Lung (tissue), 12 donors: Measurements from ENCODE around the gene TPM2. TPM values are rescaled to one million over a fixed set of nuclear protein-coding genes. Genes with fewer than 3 reads are reported as not detected.

ENCODE experiments used
- ATAC-seq: fragments of 200-7000 bp; cut with Tn5 transposase; one replicate; pipeline ENCODE4 v1.9.1; 2020; ENCODE audit warnings: moderate number of reproducible peaks; ENCODE audit not compliant: insufficient read depth, low FRiP score
- DNase-seq, 3 donors: peaks; one replicate each; pipeline ENCODE4 v3.0.0-alpha.2; 2013 to 2017
- H3K27ac ChIP-seq, 2 donors: one replicate each; pipeline ENCODE4 v1.5.1; 2013; ENCODE audit warnings: mild to moderate bottlenecking in 2 of 2, moderate library complexity in 2 of 2, control low read depth in 1 of 2, inconsistent platforms in 1 of 2, low read depth in 1 of 2, low read length in 1 of 2
- H3K27me3 ChIP-seq, 3 donors: one replicate each; pipeline ENCODE4 v1.5.1; 2013; ENCODE audit warnings: low read length in 2 of 3; ENCODE audit not compliant: control insufficient read depth in 3 of 3, insufficient read depth in 3 of 3
- H3K36me3 ChIP-seq, 4 donors: one replicate each; pipeline ENCODE4 v1.5.1; 2013; ENCODE audit warnings: low read length in 4 of 4, mild to moderate bottlenecking in 1 of 4, moderate library complexity in 1 of 4; ENCODE audit not compliant: control insufficient read depth in 4 of 4, insufficient read depth in 4 of 4
- H3K4me1 ChIP-seq, 5 donors: one replicate each; pipeline ENCODE4 v1.5.1; 2013; ENCODE audit warnings: low read length in 5 of 5, mild to moderate bottlenecking in 2 of 5, moderate library complexity in 1 of 5; ENCODE audit not compliant: control insufficient read depth in 5 of 5, insufficient read depth in 5 of 5
- H3K4me3 ChIP-seq: one replicate; pipeline ENCODE4 v1.5.1; 2013; ENCODE audit warnings: mild to moderate bottlenecking, control low read depth, moderate library complexity
- H3K9ac ChIP-seq, 2 donors: one replicate each; pipeline ENCODE4 v1.5.1; 2013; ENCODE audit warnings: low read length in 2 of 2, control low read depth in 1 of 2; ENCODE audit not compliant: insufficient read depth in 1 of 2
- H3K9me3 ChIP-seq, 4 donors: one replicate each; pipeline ENCODE4 v1.5.1; 2013; ENCODE audit warnings: low read length in 3 of 4, mild to moderate bottlenecking in 1 of 4, moderate library complexity in 1 of 4; ENCODE audit not compliant: control insufficient read depth in 4 of 4, insufficient read depth in 3 of 4
- WGBS, 2 donors: extraction: QIAGEN DNeasy Blood & Tissue Kit; methylation state at CpG; one replicate each; pipeline ENCODE4 v1.1.7; 2013; 5-methylcytosine and 5-hydroxymethylcytosine counted together
- polyA plus RNA-seq, 2 donors: library from polyadenylated mRNA; stranded (reverse); fragments of 200-250 nt; gene quantifications; one replicate each; pipeline ENCODE4 v1.2.1, GENCODE V29; 2013
- total RNA-seq, 2 donors: library from RNA; depleted of rRNA in 1 of 2; stranded (reverse); fragments of >200 nt in 1 of 2; gene quantifications; one replicate each; pipeline ENCODE4 v1.2.1, GENCODE V29; 2014 to 2021
- TF ChIP-seq, protein P1 (sequence below): IDR thresholded peaks from 2 replicates; pipeline ENCODE4 v1.5.1; 2012; ENCODE audit warnings: mild to moderate bottlenecking; ENCODE audit errors: control extremely low read depth, extremely low read depth
- donor health status: control.
- donor health status: control.
- donor health status: Bipolar disorder and iron deficiency.
- donor health status: healthy.
- donor health status: DM: yes; HTN: yes; CAD: no.

The TPM2 gene
- total and polyA plus RNA-seq, 4 donors, result 96.0 to 494 (median 209) TPM

DNA sequence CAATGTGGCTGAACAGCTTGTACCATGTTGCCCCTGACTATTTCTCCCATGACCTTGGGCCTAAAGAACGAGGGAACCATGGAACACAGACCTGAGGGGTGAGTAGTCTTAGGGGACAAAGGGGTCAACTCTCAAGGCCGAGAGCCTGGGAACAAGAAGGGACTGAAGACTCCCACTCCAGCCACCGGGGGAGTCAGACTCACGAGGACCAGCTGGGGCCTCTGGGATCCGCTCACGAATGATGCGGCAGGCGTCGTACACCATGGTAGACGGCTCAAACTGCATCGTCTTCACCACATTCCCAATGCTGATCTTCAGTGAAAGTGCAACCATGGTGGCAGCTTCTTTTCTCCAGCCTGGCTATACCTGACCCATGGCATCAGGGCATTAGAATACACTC is 35.6 kb upstream of the TPM2 start:
- ATAC-seq (no peak), DNase-seq (no peak)
- no peak overlapping the region for H3K27ac ChIP-seq
- no peak overlapping the region for H3K4me3 ChIP-seq
- WGBS, 2 donors, result 96 to 97% methylated on average over 11 of the region's 11 CpGs
- TF ChIP-seq, protein P1, sequence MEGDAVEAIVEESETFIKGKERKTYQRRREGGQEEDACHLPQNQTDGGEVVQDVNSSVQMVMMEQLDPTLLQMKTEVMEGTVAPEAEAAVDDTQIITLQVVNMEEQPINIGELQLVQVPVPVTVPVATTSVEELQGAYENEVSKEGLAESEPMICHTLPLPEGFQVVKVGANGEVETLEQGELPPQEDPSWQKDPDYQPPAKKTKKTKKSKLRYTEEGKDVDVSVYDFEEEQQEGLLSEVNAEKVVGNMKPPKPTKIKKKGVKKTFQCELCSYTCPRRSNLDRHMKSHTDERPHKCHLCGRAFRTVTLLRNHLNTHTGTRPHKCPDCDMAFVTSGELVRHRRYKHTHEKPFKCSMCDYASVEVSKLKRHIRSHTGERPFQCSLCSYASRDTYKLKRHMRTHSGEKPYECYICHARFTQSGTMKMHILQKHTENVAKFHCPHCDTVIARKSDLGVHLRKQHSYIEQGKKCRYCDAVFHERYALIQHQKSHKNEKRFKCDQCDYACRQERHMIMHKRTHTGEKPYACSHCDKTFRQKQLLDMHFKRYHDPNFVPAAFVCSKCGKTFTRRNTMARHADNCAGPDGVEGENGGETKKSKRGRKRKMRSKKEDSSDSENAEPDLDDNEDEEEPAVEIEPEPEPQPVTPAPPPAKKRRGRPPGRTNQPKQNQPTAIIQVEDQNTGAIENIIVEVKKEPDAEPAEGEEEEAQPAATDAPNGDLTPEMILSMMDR, result no peak
- H3K9ac ChIP-seq, result no peak overlapping the region
- H3K36me3 ChIP-seq, result peaks cover 39 to 57% (median 50%) of the 10 kb centered on the region in 4 donors
- H3K9me3 ChIP-seq, result no peaks in the 10 kb centered on the region
- H3K27me3 ChIP-seq, result no peaks in the 10 kb centered on the region
- H3K4me1 ChIP-seq, result peaks cover 6 to 41% (median 25%) of the 10 kb centered on the region in 5 donors

DNA sequence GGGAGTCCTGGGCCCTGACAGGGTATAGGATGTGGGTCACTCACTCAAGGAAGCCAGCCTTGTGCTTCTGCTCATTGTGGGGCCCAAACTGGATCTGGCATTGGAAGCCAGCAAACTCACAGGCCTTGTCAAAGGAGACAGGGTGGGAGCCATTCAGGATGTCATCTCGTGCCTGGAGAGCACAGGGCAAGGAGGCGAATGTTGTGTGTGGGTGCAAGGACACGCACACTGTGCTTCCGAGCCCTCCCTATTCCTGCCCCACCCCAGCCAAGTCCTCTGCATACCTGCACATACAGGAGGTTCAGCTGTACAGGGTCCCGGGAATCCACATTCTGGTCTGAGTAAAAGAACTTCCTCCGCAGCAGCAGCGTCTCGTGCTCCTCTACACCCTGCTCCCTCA is 34.2 kb upstream of the TPM2 start:
- TF ChIP-seq, protein P1, result no peak
- 96% methylated on average over 8 of the region's 8 CpGs for WGBS, 2 donors
- no peak for DNase-seq
- Histone ChIP-seq H3K27me3 (no peaks in the 10 kb centered on the region), H3K36me3 (peaks cover 52 to 71% (median 60%) of the 10 kb centered on the region in 4 donors), H3K9ac (no peak overlapping the region), H3K27ac (no peak overlapping the region), H3K9me3 (no peaks in the 10 kb centered on the region), H3K4me1 (peaks cover 0 to 26% (median 17%) of the 10 kb centered on the region in 5 donors), H3K4me3 (no peak overlapping the region)
- ATAC-seq, result no peak

DNA sequence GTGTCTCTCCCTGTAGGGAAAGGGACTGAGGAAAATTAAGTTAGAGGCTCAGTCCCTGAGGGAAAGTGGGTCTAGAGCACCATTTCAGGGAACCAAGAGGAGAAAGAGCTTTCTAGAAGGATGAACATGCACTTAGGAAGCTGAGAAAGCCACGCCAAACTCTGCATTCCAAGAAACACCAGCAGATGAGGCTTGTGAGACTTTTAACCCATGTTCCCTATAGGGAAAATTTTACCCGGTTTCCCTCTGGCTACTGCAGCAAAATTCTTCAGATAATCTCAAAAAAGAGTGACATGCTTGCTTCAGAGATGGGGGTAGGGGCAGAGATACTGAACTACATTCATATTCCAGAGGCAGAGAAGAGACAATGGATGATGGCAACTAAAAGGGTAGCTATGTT is 33.7 kb upstream of the TPM2 start:
- no peaks in the 10 kb centered on the region for H3K27me3 ChIP-seq
- H3K4me1 ChIP-seq, result peaks cover 0 to 21% (median 13%) of the 10 kb centered on the region in 5 donors
- ATAC-seq (no peak), DNase-seq (no peak)
- H3K4me3 ChIP-seq, result no peak overlapping the region
- H3K27ac ChIP-seq, result no peak overlapping the region
- no peaks in the 10 kb centered on the region for H3K9me3 ChIP-seq
- peaks cover 57 to 75% (median 64%) of the 10 kb centered on the region in 4 donors for H3K36me3 ChIP-seq
- WGBS, 2 donors, result 95 to 96% methylated on average over 2 of the region's 2 CpGs
- H3K9ac ChIP-seq, result no peak overlapping the region
- TF ChIP-seq, protein P1, result no peak

DNA sequence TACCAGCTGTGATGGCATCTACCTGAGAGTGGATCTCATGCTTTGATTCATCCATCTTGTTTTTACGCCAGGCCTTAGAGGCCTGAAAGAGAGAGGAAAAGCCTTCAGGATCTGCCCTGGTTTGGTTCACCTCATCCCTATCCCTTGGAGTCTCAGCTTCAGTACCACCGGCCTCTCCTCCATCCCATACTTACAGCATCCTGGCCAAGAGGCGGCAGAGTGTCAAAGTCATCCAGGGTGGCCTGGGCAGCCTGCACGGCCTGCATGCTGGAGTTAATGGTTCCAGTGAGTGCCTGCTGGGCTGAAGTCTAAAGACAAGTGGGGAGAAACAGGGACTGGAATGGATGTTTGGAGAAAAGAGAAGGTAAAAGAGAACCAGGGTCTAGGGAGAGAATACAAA is 29.8 kb upstream of the TPM2 start:
- Histone ChIP-seq H3K27me3 (no peaks in the 10 kb centered on the region), H3K4me3 (no peak overlapping the region), H3K4me1 (no peaks in the 10 kb centered on the region), H3K9ac (no peak overlapping the region), H3K9me3 (no peaks in the 10 kb centered on the region), H3K27ac (no peak overlapping the region), H3K36me3 (peaks cover 73 to 94% (median 87%) of the 10 kb centered on the region in 4 donors)
- DNase-seq, result no peak
- TF ChIP-seq, protein P1, result no peak
- WGBS, 2 donors, result 96 to 97% methylated on average over 4 of the region's 4 CpGs
- no peak for ATAC-seq
